ENCODE results near the gene ATP1A1.

Gene ATP1A1

DNA sequence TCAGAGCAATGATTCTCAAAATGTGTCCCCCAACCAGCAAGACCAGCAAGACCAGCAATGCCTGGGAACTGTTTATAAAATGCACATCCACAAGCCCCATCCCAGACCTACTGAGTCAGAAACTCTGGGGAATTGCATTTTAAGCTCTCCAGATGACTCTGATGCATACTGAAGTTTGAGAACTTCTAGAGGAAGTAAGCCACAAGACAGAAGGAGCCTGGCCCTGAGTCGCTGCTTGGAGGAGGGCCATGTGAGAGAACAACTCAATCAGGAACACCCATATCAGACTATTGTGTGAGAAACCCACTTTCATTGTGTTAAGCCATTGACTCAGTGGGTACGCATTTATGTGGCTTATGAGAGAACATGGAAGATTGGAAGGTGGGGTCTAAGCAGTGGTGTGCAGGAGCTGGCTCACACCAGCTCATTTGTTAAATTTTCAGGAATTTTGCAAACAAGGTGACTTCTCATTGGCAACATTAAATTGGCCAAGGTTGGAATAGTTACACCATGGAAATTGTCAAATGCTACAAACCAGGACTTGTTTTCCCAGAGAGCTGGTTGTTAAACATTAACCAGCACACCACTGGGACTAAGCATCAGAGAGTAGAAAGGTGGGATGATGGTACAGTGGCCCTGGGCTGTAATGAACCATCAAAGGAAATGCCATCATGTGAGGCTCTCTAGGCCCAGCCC is 38.9 kb downstream of the ATP1A1 start:
- Histone ChIP-seq H3K4me1 (ENCODE audit: control insufficient read depth, insufficient read depth, low read length) (peaks cover 4% of the 10 kb centered on the region), H3K4me2 (ENCODE audit: low read length) (no peak overlapping the region), H3K4me3 (ENCODE audit: low read length) (no peak overlapping the region), H3K9me3 (replicated peaks; ENCODE audit: low read length) (no peaks in the 10 kb centered on the region), H3K27me3 (ENCODE audit: control insufficient read depth, insufficient read depth, low read length) (no peaks in the 10 kb centered on the region), H3K9ac (ENCODE audit: low read depth, low read length) (no peak overlapping the region), H3K36me3 (ENCODE audit: insufficient read depth, low read length) (peaks cover 19% of the 10 kb centered on the region)

DNA sequence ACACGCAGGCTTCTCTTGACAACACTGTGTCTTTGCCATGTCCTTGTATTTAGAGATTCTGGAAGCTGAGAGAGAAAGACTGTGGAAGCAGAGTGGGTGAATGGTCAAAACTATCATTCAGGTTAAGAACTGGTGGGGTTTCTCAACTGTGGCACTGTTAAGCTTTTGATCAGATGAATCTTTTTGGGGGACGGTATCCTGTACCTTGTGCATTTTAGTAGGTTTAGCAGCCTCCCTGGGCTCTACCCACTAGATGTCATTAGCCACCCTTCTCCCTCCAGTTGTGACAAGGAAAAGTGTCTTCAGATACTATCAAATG is 39.4 kb downstream of the ATP1A1 start:
- no peak overlapping the region for H3K4me2 ChIP-seq (ENCODE audit: low read length)
- H3K27me3 ChIP-seq (ENCODE audit: control insufficient read depth, insufficient read depth, low read length) = no peaks in the 10 kb centered on the region
- no peaks in the 10 kb centered on the region for H3K9me3 ChIP-seq (replicated peaks; ENCODE audit: low read length)
- H3K9ac ChIP-seq (ENCODE audit: low read depth, low read length) = no peak overlapping the region
- peaks cover 14% of the 10 kb centered on the region for H3K36me3 ChIP-seq (ENCODE audit: insufficient read depth, low read length)
- no peak overlapping the region for H3K4me3 ChIP-seq (ENCODE audit: low read length)
- peaks cover 4% of the 10 kb centered on the region for H3K4me1 ChIP-seq (ENCODE audit: control insufficient read depth, insufficient read depth, low read length)

DNA sequence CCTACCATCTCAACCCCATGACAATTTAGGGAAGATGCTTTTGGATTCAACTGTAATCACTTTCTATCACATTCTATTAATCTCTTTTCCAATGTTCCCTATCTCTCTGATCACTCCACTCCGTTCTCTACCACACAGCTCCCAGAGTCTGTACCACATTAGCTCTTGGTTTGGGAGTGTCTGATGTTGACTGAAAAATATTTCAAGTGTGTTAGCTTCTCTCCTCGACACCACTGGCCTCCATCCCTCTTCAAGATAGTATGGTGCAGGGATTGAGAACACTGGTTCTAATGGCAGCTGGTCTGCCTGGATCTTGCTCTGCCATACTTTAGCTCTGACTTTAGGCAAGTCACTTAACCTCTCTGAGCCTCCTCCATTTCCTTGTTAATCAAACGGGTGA is 39.9 kb downstream of the ATP1A1 start:
- Histone ChIP-seq H3K27me3 (ENCODE audit: control insufficient read depth, insufficient read depth, low read length) (no peaks in the 10 kb centered on the region), H3K9ac (ENCODE audit: low read depth, low read length) (no peak overlapping the region), H3K4me1 (ENCODE audit: control insufficient read depth, insufficient read depth, low read length) (peaks cover 9% of the 10 kb centered on the region), H3K9me3 (replicated peaks; ENCODE audit: low read length) (no peaks in the 10 kb centered on the region), H3K4me2 (ENCODE audit: low read length) (no peak overlapping the region), H3K36me3 (ENCODE audit: insufficient read depth, low read length) (peaks cover 12% of the 10 kb centered on the region), H3K4me3 (ENCODE audit: low read length) (no peak overlapping the region)

DNA sequence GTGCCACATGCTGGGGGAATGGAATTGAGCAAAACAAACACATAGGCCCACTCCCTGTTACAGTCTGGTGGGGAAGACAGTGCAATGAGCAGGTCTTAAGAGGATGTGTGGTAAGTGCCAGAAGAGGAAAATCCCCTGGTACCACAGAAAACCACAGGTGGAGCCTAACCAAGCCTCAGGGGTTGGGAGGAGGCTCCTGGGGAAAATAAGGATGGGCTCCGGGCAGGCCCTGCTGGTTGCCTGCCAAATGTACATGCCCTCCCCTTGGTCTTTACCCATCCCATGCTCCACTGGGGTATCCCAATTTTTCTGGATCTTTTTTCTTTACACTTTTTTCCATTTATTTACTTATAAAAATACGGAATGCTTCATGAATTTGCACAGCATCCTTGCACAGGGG is 40.4 kb downstream of the ATP1A1 start:
- Histone ChIP-seq H3K36me3 (ENCODE audit: insufficient read depth, low read length) (peaks cover 8% of the 10 kb centered on the region), H3K9me3 (replicated peaks; ENCODE audit: low read length) (no peaks in the 10 kb centered on the region), H3K9ac (ENCODE audit: low read depth, low read length) (no peak overlapping the region), H3K27me3 (ENCODE audit: control insufficient read depth, insufficient read depth, low read length) (no peaks in the 10 kb centered on the region), H3K4me2 (ENCODE audit: low read length) (no peak overlapping the region), H3K4me1 (ENCODE audit: control insufficient read depth, insufficient read depth, low read length) (peaks cover 9% of the 10 kb centered on the region), H3K4me3 (ENCODE audit: low read length) (no peak overlapping the region)

DNA sequence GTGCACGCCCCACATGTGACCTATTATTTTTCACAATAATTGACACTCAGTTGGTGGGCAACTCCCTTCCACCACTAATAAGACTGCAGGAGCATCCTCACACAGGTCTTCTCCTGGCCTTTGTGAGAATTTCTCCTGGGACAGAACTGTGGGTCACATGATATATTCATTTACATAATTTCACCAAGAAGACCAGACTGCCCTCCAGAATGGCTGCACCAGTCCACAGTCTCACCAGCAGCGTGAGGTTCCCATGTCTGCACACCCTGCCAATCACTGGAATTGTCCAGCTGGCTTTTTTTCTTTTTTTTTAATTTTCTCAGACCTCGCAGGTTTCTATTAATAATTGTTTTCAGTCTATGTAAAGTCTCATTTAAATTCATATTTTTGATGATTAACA is 41.3 kb downstream of the ATP1A1 start:
- no peak overlapping the region for H3K4me2 ChIP-seq (ENCODE audit: low read length)
- no peaks in the 10 kb centered on the region for H3K9me3 ChIP-seq (replicated peaks; ENCODE audit: low read length)
- H3K36me3 ChIP-seq (ENCODE audit: insufficient read depth, low read length) = peaks cover under 1% of the 10 kb centered on the region
- H3K9ac ChIP-seq (ENCODE audit: low read depth, low read length) = no peak overlapping the region
- H3K4me3 ChIP-seq (ENCODE audit: low read length) = no peak overlapping the region
- H3K4me1 ChIP-seq (ENCODE audit: control insufficient read depth, insufficient read depth, low read length) = peaks cover 16% of the 10 kb centered on the region
- no peaks in the 10 kb centered on the region for H3K27me3 ChIP-seq (ENCODE audit: control insufficient read depth, insufficient read depth, low read length)

DNA sequence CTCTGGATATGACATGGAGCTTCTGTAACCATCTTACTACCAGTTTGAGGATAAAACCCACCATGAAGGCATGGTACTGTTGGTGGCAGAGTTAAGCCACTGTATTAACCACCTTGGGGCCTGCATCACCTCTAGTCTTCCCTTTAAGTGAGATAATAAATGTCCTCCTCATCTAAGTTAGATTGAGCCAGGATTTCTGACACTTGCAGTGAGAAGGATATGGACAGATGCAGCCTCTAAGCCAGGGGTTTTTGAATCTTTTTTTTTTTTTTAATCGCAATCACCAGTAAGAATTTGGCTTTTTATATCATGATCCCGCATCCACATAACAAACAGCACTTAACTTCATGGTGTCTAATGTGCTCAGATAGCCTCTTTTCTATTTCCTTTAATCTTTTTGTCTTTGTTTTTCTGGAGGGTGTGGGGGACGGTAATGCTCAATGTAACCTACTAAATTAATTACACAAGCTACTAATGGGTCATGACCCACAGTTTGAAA is 42.2 kb downstream of the ATP1A1 start:
- H3K4me1 ChIP-seq (ENCODE audit: control insufficient read depth, insufficient read depth, low read length) = peaks cover 17% of the 10 kb centered on the region
- H3K36me3 ChIP-seq (ENCODE audit: insufficient read depth, low read length) = no peaks in the 10 kb centered on the region
- no peaks in the 10 kb centered on the region for H3K27me3 ChIP-seq (ENCODE audit: control insufficient read depth, insufficient read depth, low read length)
- H3K4me2 ChIP-seq (ENCODE audit: low read length) = no peak overlapping the region
- H3K9me3 ChIP-seq (replicated peaks; ENCODE audit: low read length) = no peaks in the 10 kb centered on the region
- no peak overlapping the region for H3K4me3 ChIP-seq (ENCODE audit: low read length)
- H3K9ac ChIP-seq (ENCODE audit: low read depth, low read length) = no peak overlapping the region

DNA sequence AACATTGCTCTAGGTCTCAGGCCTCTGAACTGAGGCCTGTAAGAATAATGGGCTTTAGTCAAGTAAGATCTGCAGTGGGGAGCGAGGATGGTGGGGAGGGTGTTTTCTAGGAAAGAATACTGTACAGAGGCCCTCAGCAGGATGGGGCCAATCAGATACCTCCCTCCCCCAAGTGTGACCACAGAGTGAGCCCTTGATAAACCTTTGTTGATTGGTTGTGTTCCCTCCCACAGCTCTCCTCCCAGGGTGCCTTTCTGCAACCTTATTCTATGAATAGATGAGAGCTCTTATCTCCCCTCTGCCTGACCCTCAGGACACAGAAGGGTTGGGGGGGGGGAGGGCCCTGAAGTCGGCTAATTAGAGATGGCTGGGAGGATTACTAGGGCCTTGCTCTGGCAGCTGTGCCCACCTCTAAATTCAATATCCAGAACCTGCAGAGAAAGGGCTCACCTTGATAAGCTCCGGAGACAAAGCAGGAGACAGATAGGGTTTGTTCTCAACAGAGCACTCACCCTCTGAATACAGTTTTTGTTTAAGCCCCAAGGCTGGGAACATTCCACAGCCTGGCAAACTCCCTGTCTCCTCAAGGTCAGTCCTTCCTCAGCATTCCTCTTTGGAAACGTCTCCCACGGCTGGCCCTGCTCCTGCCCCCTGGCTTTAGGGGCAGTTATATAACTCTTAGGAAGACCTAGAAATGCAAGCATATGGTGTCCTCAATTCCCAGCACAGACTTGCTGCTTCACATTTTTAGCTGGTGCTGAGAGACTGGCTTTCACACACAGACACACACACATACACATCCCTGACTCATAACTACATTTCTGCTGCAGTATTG is 42.9 kb downstream of the ATP1A1 start:
- no peaks in the 10 kb centered on the region for H3K36me3 ChIP-seq (ENCODE audit: insufficient read depth, low read length)
- no peaks in the 10 kb centered on the region for H3K9me3 ChIP-seq (replicated peaks; ENCODE audit: low read length)
- H3K9ac ChIP-seq (ENCODE audit: low read depth, low read length) = no peak overlapping the region
- peaks cover 17% of the 10 kb centered on the region for H3K4me1 ChIP-seq (ENCODE audit: control insufficient read depth, insufficient read depth, low read length)
- peaks cover 4% of the 10 kb centered on the region for H3K27me3 ChIP-seq (ENCODE audit: control insufficient read depth, insufficient read depth, low read length)
- H3K4me2 ChIP-seq (ENCODE audit: low read length) = no peak overlapping the region
- no peak overlapping the region for H3K4me3 ChIP-seq (ENCODE audit: low read length)

DNA sequence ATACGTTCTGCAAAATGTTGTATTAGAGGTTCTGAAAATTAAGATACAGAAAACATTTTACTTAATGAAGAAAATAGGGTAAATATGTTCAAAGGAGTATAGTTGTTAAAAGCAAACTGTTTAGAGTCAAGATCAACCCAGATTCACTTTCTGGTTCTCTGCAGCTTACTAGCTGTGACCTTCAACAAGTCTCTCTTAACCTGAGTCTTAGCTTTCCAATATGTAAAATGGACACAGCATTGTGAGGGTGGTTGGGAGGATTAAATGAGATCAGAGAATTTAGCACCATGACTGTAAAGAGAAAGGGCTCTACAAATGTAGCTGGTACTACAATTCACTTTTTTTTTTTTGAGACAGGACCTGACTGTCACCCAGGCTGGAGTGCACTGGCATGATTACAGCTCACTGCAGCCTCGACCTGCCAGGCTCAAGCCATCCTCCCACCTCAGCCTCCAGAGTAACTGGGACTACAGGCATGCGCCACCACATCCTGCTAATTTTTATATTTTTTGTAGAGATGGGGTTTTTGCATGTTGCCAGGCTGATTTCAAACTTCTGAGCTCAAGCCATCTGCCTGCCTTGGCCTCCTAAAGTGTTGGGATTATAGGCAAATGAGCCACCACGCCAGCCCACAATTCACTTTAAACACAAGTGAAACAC is 43.9 kb downstream of the ATP1A1 start:
- Histone ChIP-seq H3K27me3 (ENCODE audit: control insufficient read depth, insufficient read depth, low read length) (peaks cover 5% of the 10 kb centered on the region), H3K9ac (ENCODE audit: low read depth, low read length) (peak overlapping the region; percentile 89), H3K4me1 (ENCODE audit: control insufficient read depth, insufficient read depth, low read length) (peaks cover 15% of the 10 kb centered on the region), H3K4me3 (ENCODE audit: low read length) (no peak overlapping the region), H3K9me3 (replicated peaks; ENCODE audit: low read length) (no peaks in the 10 kb centered on the region), H3K4me2 (ENCODE audit: low read length) (peak overlapping the region; percentile 87), H3K36me3 (ENCODE audit: insufficient read depth, low read length) (no peaks in the 10 kb centered on the region)

DNA sequence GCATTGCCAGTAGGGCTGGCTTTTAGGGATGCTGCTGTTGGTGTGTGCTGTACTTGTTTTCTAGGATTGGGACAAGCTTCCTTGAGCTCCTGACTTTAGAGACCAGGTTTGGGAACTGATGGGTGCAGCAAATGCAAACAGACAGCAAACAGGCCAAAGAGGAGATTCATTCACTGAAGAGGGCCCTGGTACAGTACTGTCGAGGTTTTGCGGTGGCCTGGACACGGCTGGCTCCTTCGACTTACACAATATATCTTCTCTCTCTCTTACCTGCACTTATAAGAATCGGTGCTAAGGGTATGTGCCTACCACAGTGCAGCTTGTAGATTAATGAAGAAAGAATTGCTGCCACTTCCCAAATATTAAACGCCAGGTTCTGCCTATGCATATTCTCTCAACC is 44.6 kb downstream of the ATP1A1 start:
- Histone ChIP-seq H3K9me3 (replicated peaks; ENCODE audit: low read length) (no peaks in the 10 kb centered on the region), H3K4me3 (ENCODE audit: low read length) (peak overlapping the region; percentile 75), H3K27me3 (ENCODE audit: control insufficient read depth, insufficient read depth, low read length) (peaks cover 12% of the 10 kb centered on the region), H3K4me2 (ENCODE audit: low read length) (peak overlapping the region; percentile 87), H3K4me1 (ENCODE audit: control insufficient read depth, insufficient read depth, low read length) (peaks cover 13% of the 10 kb centered on the region), H3K9ac (ENCODE audit: low read depth, low read length) (peak overlapping the region; percentile 89), H3K36me3 (ENCODE audit: insufficient read depth, low read length) (no peaks in the 10 kb centered on the region)

DNA sequence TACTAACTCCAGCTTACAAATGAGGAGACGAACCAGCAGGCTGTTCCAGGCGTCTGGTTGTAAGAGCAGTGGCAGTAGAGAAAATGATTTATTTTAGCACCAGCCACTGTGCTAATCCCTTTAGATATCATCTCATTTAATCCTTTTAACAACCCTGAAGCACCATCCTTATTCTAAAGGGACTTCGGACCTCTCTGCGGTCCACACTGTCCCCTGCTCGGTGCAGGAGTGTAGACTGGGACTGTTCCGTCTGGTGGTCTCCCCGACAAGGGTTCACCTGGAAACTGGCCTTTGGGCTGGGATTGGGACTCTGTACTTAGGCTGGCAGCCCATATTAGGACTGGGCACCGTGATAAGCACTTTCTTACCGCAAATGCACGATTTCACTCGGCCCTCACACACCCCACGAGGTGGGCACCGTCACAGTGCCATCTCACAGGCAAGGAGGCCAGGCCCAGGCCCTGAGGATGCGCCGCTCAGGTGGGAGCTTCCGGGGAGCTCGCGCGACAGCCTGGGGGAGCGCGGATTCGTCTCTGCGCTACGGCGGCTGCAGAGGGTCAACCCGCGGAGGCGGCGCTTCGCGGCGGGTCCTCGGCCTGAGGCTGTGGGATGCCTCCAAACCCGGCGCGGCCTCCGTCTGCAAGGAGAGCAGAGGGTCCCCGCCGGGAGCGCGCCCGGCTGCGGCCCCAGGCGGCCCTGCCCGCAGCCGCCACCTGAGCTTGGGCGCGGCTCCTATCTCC is 45.2 kb downstream of the ATP1A1 start:
- peaks cover 13% of the 10 kb centered on the region for H3K4me1 ChIP-seq (ENCODE audit: control insufficient read depth, insufficient read depth, low read length)
- peak overlapping the region; percentile 75 for H3K4me3 ChIP-seq (ENCODE audit: low read length)
- H3K27me3 ChIP-seq (ENCODE audit: control insufficient read depth, insufficient read depth, low read length) = peaks cover 17% of the 10 kb centered on the region
- peak overlapping the region; percentile 89 for H3K9ac ChIP-seq (ENCODE audit: low read depth, low read length)
- H3K4me2 ChIP-seq (ENCODE audit: low read length) = peak overlapping the region; percentile 87
- H3K9me3 ChIP-seq (replicated peaks; ENCODE audit: low read length) = no peaks in the 10 kb centered on the region
- H3K36me3 ChIP-seq (ENCODE audit: insufficient read depth, low read length) = no peaks in the 10 kb centered on the region

Measured in skeletal muscle satellite cell (primary cell).